ENCODE data around the gene RAB13. TPM values are rescaled to one million over a fixed set of nuclear protein-coding genes. Genes with fewer than 3 reads are reported as not detected.

RAB13 gene
- total and polyA plus RNA-seq, 2 of the 13 experiments (the other 11 are each of a cell fraction or from before 2014, with no cell fraction given): 15.9 to 24.7 TPM

DNA sequence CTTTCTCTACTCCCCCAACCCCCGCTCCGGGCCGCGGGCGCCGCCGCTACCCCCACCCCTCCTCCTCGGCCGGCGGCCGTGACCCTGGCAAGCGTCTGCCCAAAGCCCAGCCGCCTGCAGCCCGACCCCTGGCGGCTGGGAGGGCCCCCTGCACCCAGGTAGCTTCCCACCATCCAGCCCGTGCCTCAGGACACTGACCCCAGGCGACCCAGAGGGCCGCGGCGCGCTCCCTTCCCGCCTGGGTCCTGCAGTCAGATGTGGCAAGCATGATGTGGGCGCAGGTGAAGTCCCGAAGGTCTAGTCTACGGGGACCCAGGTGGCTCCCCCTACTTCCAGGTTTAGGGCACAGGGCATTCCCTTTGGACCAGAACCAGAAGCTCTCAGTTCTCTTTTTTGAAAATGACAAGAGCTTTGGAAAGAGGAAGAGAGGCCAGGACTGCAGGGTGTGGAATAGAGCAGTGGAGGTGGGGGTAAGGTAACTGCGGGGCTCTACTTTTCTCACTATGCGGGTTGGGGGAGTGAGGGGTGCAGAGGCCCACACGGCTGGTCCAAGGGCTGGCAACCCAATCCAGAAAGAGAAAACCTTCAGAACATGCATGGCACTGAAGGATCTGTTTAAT is 39.4 kb downstream of the RAB13 start, which contains the start of gene DENND4B (continued):
- TF ChIP-seq HMGXB4 (CRISPR knock-in tag; IDR thresholded peaks at IDR 0.05; ENCODE audit: borderline replicate concordance in 1 of 2, low read depth in 1 of 2) (peak; percentile 88 to 92; a peak in 3 of 4 replicates), ZFP36L2 (CRISPR knock-in tag; IDR thresholded peaks at IDR 0.05) (0 out of 2 replicates have a peak, but pooled peaks have one; percentile 54), ELF1 (CRISPR knock-in tag; IDR thresholded peaks at IDR 0.05) (peak; percentile 53; the same call in 1 of the 2 replicates), MTA1 (CRISPR knock-in tag; IDR thresholded peaks at IDR 0.05; ENCODE audit: borderline replicate concordance) (peak; percentile 58; the same call in 1 of the 2 replicates), ZNF619 (CRISPR knock-in tag; IDR thresholded peaks at IDR 0.05) (no peak), ZNF710 (CRISPR knock-in tag; IDR thresholded peaks at IDR 0.05; ENCODE audit: borderline replicate concordance) (peak; percentile 32; the same call in 1 of the 2 replicates), FOSL2 (CRISPR knock-in tag; IDR thresholded peaks at IDR 0.05) (peak; percentile 41), HOXA7 (CRISPR knock-in tag; IDR thresholded peaks at IDR 0.05) (peak; percentile 45; the same call in 1 of the 2 replicates), HDAC1 (CRISPR knock-in tag; IDR thresholded peaks at IDR 0.05) (peak; percentile 84), FLYWCH1 (CRISPR knock-in tag; IDR thresholded peaks at IDR 0.05) (no peak), ZNF180 (CRISPR knock-in tag; IDR thresholded peaks at IDR 0.05; ENCODE audit: borderline replicate concordance, low read depth) (no peak), ZBTB1 (CRISPR knock-in tag; IDR thresholded peaks at IDR 0.05; ENCODE audit: borderline replicate concordance) (no peak), CERS6 (CRISPR knock-in tag; IDR thresholded peaks at IDR 0.05) (no peak), ZBED4 (CRISPR knock-in tag; IDR thresholded peaks at IDR 0.05; ENCODE audit: borderline replicate concordance) (peak; percentile 57; the same call in 1 of the 2 replicates), KLF16 (CRISPR knock-in tag; IDR thresholded peaks at IDR 0.05) (peak in 1 of 2 experiments; percentile 67; a peak in 1 of 4 replicates), ZNF790 (CRISPR knock-in tag; IDR thresholded peaks at IDR 0.05; ENCODE audit: borderline replicate concordance) (no peak), PLRG1 (conservative IDR thresholded peaks at IDR 0.05) (no peak), ZNF530 (CRISPR knock-in tag; IDR thresholded peaks at IDR 0.05; ENCODE audit: low read depth) (no peak)
- TF ChIP-seq, protein P1, sequence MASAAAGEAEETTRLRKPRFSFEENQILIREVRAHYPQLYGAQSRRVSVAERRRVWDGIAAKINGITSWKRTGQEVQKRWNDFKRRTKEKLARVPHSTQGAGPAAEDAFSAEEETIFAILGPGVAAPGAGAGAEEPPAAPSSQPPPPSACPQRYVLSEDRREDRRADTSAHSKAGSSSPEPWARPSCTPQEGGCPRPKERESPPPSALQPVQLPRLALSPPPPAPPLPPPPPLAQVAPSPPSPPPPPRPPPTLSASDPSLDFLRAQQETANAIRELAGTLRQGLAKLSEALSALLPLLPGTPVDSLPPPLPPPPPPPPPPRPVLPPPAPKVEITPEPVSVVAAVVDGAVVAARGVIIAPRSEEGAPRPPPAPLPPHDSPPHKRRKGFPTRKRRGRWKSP (CRISPR knock-in tag; IDR thresholded peaks at IDR 0.05): peak; percentile 42; the same call in 1 of the 2 replicates
